NCI-H82 (cell line): ENCODE measurements around the gene KPNA2.
"Not testable (repeated sequence)": the region's sequence is repeated elsewhere in the genome, so short reads cannot be mapped to it uniquely, and the experiment has no call there.

Source experiments
- DNase-seq: peaks from one replicate; lab custom pipeline; 2025; lab: John Stamatoyannopoulos, UW

KPNA2 gene

DNA sequence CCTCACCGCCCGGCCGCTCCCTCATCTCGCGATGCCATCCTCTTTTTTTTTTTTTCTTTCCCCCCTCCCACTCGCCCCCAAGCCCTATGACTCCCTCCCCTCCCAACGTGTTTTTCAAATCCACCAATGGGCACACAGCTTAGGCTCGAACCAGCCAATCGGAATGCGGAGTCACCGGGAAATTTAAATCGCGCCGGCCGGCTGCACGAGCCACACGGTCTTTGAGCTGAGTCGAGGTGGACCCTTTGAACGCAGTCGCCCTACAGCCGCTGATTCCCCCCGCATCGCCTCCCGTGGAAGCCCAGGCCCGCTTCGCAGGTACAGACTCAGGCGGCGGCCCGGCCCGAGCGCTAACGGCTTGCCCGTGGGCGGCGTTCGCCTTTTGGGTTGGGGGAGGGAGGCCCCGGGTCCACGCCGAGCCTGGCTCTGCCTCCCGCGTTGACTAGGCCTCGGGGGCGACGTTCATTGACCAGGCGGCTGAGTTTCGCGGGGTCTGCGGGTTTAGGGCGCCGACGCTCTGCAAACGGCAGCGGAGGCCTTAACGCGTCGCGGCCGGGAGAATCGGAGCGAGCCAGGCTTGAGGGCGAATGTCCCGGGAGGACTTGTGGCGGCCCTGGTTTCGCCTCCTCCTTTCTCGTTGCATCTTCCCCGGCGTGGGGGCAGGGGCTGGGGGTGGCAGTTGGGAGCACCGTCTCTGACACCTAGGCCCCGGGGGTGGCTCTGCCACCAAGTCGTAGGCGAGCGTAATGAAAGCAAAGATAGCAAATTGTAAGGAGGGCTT lies at the start of gene KPNA2:
TSS of gene KPNA2 (plus strand) at position 213 of the 781 bp plus-strand sequence. CDS start 1,398 bp downstream, outside the sequence.
- peak; percentile 100 for DNase-seq

DNA sequence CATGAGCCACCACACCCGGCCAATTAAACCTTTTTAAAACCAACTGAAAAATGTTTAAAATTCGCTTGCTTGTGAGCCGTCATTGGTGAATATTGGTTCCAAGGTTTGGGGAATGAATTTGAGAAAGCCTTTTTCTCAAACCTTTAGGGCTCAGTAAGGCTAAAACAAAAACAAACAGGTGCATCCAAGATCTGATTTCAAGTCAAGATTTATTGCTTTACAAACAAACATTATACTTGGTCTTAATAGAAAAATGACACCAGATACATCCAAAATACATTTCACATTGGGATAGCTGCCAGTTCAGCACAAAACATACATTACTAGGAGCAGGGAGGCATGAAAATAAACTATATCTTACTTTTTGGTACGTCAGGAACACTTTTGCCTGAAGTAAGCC lies 44.6 kb upstream of the KPNA2 start:
- DNase-seq, result no peak

DNA sequence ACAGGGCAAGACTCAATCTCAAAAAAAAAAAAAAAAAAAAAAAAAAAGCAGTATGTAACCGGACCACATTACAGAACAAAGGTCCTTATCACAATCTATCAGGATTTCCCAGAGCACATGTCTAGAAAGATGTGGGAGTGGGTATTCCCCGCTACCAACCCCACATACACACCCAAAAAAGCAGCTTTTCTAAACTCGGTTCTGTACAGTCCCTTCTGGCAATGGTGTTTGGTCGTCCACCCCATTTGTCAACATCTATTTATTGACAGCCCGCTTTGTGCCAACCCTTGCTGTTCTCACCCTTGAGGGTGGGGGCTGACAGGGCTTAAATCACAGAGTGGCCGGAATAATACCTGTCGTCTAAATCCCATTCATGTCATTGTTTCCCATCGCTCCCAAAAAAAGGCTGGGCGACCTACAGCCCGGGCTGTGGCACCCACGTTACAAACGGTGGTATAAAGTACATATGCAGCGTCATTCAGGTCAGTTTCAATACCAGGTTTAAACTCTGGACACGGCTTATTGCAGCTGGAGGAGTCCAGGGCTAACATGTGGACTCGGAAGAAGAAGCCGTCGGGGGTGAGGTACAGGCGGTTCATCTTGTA lies 42.9 kb upstream of the KPNA2 start:
- peak; percentile 56 for DNase-seq

DNA sequence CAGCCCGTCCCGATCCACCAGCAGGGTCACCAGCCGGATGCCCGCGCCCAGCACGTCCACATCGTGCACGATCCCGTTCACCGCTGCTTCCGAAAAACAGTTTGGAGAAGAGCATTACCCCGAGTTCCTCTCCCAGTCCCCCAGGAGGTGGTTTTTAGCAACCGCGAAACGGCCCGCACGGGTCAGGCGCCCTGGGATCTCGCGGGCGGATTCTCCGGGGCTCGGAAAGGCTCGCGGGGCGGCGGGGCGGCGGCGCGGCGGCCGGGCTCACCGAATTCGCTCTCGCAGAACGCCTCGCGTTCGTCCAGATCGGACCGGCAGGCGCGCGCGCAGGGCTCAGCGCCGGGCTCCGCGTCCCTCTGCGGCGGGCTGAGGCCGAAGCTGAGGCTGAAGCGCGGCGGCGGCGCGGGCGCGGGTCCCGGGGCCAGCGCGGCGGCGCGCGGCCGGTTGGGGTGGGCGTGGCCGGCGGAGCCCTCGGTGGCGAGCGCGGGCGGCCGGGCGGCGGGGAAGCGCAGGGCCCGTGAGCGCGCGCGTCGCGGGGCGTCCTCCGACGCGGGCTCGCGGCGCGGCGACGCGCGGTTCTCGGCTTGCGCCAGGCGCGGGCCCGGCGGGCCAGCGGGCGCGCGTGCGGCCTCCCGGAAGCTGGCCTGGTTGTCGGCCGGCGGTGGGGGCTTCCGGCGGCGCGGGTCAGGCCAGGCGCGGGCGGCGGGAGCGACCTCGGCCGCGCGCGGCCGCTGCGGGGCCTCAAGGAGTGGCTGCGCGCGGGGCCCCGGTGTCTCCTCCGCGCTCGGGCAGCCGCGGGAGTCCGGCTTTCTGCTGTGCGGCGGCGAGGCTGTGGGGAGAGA lies 42.2 kb upstream of the KPNA2 start:
- DNase-seq, result peak; percentile 89

DNA sequence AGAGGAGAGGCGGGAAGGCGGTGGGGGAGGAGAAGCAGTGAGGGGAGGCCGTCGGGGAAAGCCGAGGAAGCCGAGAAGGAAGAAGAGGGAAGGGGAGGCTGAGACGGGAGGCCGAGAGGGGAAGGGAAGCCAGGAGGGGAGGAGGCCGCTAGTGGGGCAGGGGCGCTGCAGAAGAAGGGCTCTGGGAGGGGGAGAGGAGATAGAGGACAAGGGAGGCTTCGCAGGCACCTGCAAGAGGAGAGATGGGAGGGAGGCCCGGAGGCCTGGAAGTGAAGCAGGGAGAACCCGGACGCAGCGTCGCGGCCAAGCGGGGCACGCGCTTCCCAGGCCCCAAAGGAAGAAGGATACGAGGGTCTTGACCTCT lies 41.6 kb upstream of the KPNA2 start:
- peak; percentile 78 for DNase-seq

DNA sequence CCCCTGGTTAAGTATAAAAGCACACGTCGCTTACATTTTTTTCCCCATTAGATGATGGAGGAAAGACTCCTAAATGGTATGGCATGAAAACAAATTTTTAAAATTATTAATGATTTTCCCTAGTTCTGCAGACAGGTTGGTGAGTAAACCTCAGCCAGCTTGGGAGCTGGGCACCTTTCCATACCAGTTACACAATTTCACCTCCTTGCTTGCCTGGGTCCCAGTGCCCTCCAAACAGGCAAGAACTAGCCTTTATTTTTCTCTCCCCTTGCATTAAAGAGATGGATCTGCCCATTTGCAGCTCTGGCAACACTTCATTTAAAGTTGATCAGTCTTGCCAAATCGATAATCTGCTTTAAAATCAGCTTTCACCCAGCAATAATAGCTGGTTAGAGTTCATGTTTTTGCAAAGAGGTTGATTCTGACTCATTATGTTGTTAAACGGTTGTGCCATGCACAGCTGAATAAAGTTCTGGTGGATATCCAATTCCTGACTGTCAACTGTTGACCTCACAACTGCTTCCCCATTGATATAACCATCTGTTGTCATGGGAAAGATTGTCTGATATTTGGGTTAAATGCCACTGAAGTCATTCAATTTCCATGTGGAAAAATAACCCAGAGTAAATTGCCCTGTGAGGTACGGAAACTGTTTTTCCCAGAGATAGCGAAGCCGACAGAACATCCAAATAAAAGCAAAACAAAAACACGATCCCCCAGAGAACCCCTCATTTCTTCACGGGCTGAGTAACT lies 40.5 kb upstream of the KPNA2 start:
- no peak for DNase-seq

DNA sequence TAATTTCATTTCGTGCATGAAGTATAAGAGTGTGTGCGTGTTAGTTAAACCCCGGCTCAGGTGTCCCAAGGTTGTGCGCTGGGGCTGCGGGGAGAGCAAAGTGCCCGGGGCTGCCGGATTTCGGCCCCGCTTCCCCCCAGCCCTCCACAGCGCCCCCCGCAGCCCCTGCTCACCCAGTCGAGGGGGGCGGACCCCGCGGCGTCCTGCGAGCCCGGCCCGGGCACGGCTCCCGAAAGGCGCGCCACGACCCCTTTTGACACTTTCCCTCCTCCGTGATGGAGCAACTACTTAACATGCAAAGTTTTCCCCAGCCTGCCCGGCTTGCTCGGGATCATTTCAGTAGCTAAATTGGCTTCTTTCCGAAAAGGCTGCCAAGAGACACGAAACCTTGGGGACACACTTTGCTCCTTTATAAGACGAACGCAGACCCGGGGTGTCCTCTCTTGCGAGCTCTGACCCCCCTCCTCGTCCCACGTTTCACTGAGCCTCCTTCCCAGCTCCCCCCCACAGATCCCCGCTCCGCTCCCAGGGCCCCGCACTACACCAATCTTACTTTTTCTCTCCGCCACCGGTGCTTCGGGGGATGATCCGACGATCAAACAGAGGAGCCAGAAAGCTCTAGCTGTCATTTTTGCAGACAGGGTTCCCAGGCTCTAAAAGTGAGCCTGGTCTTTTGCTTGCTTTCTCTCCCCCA lies 39.8 kb upstream of the KPNA2 start:
- DNase-seq, result peak; percentile 57

DNA sequence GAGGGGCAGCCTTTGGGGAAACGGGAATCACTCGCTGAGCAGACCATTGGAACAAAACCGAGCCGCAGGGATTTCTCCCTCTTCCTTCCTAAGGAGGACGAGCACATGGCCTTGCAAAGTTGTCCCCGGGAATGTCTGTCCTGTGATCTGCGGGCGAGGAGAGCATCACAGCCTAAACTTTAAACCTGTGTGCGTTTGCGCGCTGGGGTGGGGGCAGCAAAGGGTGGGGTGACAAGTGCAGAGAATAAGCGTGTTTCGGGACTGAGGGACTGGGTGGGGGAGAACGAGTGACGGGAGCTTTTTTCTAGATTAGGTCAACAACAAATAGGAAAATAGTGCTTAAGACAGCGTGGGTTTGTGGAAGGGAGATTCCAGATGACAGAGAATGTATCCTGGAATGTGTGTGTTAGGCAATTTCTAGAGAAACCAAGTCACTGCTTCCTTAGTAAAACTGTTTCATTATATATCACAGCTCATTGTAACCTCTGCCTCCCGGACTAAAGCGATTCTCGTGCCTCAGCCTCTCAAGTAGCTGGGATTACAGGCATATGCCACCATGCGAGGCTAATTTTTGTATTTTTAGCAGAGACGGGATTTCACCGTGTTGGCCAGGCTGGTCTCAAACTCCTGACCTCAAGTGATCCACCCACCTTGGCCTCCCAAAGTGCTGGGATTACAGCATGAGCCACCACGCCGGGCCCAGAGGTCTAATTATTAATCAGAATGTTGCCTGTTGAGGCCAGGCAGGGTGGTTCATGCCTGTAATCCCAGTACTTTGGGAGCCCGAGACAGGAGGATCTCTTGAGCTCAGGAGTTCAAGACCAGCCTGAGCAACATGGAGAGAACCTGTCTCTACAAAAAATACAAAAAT lies 39.0 kb upstream of the KPNA2 start, which contains the start of gene C17orf58:
TSS of gene C17orf58 (minus strand) at position 169 of the 871 bp plus-strand sequence. CDS start 271 bp downstream, outside the sequence.
- DNase-seq, result peak; percentile 57

DNA sequence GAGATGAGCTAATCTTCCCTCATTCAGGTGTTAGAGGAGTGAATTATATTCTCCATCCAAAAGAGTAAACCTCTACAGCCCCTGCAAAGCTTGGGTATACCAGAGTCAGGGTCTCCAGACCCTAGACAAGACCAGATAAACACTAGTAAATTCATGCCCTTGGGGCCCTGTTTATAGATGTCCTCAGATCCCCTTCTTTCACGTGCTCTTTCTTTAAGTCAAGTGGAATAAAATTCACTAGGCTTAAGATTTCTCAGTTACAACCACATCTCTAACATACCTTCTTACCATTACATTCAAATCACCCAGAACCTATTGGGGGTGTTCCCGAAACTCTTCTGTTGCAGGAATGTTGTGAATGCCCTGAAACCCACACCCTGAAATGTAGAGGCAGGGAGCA lies 37.1 kb upstream of the KPNA2 start:
- no peak for DNase-seq

DNA sequence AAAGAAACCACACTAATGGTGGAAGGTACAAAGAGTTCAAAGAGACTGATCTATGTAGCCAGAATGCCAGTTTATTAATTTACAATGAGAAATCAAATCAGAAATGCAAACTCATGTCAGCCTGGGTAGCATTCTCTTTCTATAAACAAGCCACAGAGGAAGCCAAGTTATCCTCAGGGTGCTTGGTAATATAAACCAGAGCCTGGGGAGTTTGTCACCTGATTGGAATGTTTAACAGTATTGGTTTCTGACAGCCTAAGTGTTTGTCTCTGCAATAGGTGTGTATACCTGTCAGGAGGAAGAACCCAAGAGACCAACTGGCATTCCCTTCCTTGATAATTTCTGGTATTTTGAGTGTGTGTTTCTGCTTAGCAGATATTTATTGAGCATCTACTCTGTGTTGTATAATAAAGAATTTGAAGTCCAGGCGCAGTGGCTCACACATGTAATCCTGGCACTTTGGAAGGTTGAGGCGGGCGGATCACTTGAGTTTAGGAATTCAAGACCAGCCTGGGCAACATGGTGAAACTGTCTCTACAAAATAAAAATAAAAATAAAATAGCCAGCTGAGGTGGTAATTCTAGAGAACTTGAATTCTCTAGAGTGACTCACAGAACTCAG lies 36.1 kb upstream of the KPNA2 start:
- DNase-seq, result no peak

DNA sequence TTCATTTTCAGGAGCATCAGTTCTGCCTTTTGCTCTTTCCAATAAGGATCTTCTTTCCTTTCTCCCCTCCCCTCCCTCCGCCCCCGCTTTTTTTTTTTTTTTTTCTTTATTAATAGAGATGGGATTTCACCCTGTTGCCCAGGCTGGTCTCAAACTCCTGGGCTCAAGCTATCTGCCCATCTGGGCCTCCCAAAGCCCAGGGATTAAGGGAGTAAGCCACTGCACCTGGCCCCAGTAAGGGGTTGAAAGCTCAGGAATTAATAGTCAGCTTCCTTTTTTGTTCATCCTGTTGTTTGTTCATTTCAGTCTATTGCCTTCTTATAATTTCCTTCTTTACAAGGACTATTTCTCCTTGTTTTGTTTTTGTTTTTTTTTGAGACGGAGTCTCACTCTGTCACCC lies 31.3 kb upstream of the KPNA2 start:
- DNase-seq, result peak; percentile 93

DNA sequence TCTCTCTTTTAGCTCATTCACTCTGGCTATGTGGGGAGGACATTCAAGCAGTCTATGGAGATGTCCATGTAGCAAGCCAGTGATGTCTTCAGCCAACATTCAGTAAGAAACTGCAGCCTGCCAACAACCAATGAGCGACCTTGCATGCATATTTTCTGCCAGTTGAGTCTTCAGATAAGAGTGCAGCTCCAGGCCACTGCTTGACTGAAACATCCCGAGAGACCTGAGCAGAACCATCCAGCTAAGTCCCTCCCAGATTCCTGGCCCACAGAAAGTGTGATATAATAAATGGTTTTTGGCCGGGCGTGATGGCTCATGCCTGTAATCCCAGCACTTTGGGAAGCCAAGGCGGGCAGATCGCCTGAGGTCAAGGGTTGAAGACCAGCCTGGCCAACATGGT lies 28.7 kb upstream of the KPNA2 start:
- DNase-seq, result no peak

DNA sequence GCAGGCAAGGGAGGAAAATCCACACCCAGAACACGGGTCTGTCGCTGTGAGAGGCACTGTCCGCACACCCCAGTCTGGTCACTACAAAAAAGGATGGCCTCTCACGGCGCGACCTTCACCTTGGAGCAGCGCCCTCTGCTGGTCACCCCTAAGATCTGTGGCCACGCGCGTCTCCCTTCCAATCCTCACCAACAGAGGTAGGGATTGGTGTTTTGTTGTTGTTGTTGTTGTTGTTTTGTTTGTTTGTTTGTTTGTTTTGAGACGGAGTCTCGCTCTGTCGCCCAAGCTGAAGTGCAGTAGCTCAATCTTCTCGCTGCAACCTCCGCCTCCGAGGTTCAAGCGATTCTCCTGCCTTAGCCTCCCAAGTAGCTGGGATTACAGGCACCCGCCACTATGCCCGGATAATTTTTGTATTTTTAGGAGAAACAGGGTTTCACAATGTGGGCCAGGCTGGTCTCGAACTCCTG lies 24.3 kb upstream of the KPNA2 start:
- peak; percentile 63 for DNase-seq

DNA sequence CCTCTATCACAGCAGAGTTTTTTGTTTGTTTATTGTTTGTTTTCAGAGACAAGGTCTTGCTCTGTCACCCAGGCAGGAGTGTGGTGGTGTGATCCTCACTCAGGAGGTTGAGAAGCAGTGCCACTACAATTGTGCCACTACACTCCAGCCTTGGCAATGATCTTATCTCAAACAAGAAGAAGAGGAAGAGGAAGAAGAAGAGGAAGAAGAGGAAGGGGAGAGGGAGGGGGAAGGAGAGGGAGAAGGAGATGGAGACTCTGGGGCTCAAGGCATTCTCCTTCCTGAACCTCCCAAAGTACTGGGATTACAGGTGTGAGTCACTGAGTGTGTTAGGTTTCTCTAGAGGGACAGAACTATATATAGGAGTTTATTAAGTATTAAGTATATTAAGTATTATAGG lies 22.1 kb upstream of the KPNA2 start:
- no peak for DNase-seq

DNA sequence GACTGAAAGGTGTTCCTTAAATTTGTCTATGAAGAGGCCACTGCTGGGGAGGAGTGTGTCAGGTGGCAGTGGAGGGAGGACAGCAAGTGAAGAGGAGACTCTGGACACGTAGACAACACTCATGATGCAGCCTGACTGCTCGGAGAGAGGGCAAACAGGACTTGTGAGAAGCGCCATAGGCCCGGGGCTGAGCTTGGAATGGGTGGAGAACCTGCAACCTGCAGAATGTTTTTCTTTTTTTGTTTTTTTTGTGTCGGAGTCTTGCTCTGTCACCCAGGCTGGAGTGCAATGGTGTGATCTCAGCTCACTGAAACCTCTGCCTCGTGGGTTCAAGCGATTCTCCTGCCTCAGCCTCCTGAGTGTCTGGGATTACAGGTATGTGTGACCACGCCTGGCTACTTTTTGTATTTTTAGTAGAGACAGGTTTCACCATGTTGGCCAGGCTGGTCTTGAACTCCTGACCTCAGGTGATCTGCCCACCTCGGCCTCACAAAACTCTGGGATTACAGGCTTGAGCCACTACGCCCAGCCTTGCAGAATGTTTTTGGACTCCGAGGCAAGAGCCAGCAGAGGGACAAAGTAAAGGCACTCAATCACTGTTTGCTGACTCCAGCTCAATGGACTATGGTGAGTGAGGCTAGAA lies 20.3 kb upstream of the KPNA2 start:
- no peak for DNase-seq

DNA sequence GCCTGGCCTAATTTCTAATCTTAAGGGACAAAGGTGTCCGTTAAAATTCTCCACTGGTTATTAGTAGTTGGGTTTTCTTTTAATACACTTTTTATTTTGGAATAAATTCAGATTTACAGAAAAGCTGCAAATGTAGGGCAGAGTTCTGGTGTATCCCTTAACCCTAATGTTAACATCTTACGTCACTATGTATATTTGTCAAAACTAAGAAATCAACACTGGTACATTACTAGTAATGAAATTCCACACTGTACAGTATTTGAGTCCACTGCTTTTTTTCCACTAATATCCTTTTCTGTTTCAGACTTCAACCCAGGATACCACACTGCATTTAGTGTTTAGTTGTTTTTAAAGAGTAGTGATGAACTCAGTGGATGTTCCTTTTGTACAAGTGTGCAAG lies 18.7 kb upstream of the KPNA2 start:
- no peak for DNase-seq

DNA sequence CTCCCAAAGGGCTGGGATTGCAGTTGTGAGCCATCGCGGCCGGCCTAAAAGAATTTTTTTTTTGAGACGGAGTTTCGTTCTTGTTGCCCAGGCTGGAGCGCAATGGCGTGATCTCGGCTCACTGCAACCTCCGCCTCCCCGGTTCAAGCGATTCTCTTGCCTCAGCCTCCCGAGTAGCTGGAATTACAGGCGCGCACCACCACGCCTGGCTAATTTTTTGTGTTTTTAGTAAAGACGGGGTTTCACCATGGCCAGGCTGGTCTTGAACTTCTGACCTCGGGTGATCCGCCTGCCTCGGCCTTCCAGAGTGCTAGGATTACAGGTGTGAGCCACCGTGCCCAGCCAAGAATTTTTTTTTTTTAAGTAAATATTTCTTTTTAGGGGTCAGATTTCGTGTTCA lies 17.0 kb upstream of the KPNA2 start:
- DNase-seq, result not testable (repeated sequence)

DNA sequence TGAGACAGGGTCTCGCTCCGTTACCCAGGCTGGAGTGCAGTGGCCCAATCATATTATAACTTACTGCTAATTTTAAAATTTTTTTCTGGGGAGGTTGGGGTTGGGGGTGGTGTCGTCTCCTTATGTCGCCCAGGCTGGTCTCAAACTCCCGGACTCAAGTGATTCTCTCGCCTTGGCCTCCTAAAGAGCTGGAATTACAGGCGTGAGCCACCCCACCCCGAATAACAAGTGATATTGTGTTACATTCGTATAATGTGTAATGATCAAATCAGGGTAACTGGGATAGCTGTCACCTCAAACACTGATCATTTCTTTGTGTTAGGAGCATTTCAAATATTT lies 16.2 kb upstream of the KPNA2 start:
- peak; percentile 71 for DNase-seq

DNA sequence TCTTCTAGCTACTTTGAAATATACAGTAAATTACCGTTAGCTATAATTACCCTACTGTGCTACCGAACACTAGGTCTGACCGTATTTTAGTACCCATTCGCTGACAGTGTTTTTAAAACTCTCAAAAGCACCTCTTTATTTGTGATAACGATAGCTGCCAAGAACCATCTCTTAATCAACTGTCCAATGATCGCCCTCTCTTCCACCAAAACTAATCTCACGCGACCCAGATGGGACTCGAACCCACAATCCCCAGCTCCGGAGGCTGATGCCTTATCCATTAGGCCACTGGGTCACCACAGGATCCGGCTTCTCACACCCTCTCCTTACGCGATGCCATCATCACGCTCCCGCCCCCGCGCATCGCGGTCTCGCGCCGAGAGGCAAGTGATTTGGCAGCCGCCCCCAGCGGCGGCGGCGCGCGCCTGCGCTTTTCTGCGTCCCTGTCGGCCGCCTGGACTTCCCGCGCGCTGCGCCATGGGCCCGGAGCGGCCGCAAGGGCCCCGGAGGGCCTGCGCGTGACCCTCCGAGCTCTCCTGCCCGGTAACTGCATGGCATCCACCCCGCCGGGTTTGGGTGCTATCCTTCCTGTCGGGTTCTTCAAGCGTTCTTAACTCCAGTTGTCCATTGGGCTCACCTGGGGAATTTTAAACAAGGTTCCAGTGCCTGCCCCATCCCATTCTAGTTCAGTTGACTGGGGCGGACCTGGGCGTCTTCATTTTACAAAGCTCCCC lies 15.7 kb upstream of the KPNA2 start:
- DNase-seq, result peak; percentile 97
